ENCODE data around the gene INPP5A. TPM values are rescaled to one million over a fixed set of nuclear protein-coding genes. Genes with fewer than 3 reads are reported as not detected.

The INPP5A gene
- total RNA-seq, 1 experiment from 2014 or later: 44.5 TPM

GRCh38 chr10:132684164-132684891, 146.7 kb downstream of the INPP5A start:
- Mint-ChIP-seq H3K4me3 (ENCODE audit: unreplicated experiment) (no peak overlapping the region), H3K27me3 (ENCODE audit: insufficient read depth, unreplicated experiment) (no peaks in the 10 kb centered on the region)

GRCh38 chr10:132685101-132685891, 147.7 kb downstream of the INPP5A start:
- Mint-ChIP-seq H3K4me3 (ENCODE audit: unreplicated experiment) (peak overlapping the region; percentile 71), H3K9me3 (ENCODE audit: unreplicated experiment) (no peaks in the 10 kb centered on the region), H3K36me3 (ENCODE audit: insufficient read depth, unreplicated experiment) (peaks cover 7% of the 10 kb centered on the region), H3K4me1 (ENCODE audit: low read depth, unreplicated experiment) (no peaks in the 10 kb centered on the region), H3K27ac (ENCODE audit: unreplicated experiment) (peak overlapping the region; percentile 82), H3K27me3 (ENCODE audit: insufficient read depth, unreplicated experiment) (no peaks in the 10 kb centered on the region)
- Histone ChIP-seq H3K9me3 (no peaks in the 10 kb centered on the region), H3K4me3 (ENCODE audit: low read depth, low read length) (peak overlapping the region; percentile 12), H3K36me3 (ENCODE audit: control insufficient read depth, insufficient read depth, low read length) (no peaks in the 10 kb centered on the region), H3K27me3 (replicated peaks; ENCODE audit: control insufficient read depth, insufficient read depth, low read length) (no peaks in the 10 kb centered on the region), H3K4me1 (peaks cover 15% of the 10 kb centered on the region)
- no TSS peak for BruUV-seq (replicated peaks)
- ChIA-PET CTCF (no interaction called here), POLR2A (no interaction called here)
- TF ChIP-seq CTCF (IDR thresholded peaks at IDR 0.05; ENCODE audit: insufficient read depth in 1 of 2, low read depth in 1 of 2, low read length in 1 of 2, severe bottlenecking in 1 of 2, unreplicated experiment in 1 of 2): no peak
- intact Hi-C loops (cut with micrococcal nuclease; ENCODE audit: unreplicated experiment): no loop called here
- DNase-seq: peak; percentile 62 to 67

More at GRCh38 chr10:132684164-132684891, 146.7 kb downstream of the INPP5A start:
- H3K4me3 ChIP-seq (ENCODE audit: low read depth, low read length): no peak overlapping the region
- H3K27me3 ChIP-seq (replicated peaks; ENCODE audit: control insufficient read depth, insufficient read depth, low read length): no peaks in the 10 kb centered on the region
- ChIA-PET CTCF (interaction anchor here (0.7 kb wide), 1 partner anchor 30 kb away, joined by 3 read pairs; no protein-coding TSS in a partner anchor), POLR2A (no interaction called here)
- peaks cover 7% of the 10 kb centered on the region for H3K36me3 Mint-ChIP-seq (ENCODE audit: insufficient read depth, unreplicated experiment)
- BruUV-seq (replicated peaks): no TSS peak
- H3K36me3 ChIP-seq (ENCODE audit: control insufficient read depth, insufficient read depth, low read length): no peaks in the 10 kb centered on the region
- no peaks in the 10 kb centered on the region for H3K9me3 ChIP-seq
- H3K9me3 Mint-ChIP-seq (ENCODE audit: unreplicated experiment): no peaks in the 10 kb centered on the region
- intact Hi-C loops (cut with micrococcal nuclease; ENCODE audit: unreplicated experiment): no loop called here
- H3K4me1 ChIP-seq: peaks cover 15% of the 10 kb centered on the region
- H3K27ac Mint-ChIP-seq (ENCODE audit: unreplicated experiment): peak overlapping the region; percentile 82
- no peaks in the 10 kb centered on the region for H3K4me1 Mint-ChIP-seq (ENCODE audit: low read depth, unreplicated experiment)
- no peak for TF ChIP-seq CTCF (IDR thresholded peaks at IDR 0.05; ENCODE audit: insufficient read depth in 1 of 2, low read depth in 1 of 2, low read length in 1 of 2, severe bottlenecking in 1 of 2, unreplicated experiment in 1 of 2)
- peak in 1 of 2 experiments; percentile 17 for DNase-seq

GRCh38 chr10:132685921-132686680, 148.5 kb downstream of the INPP5A start:
- no peak overlapping the region for H3K27ac Mint-ChIP-seq (ENCODE audit: unreplicated experiment)
- CTCF ChIA-PET: interaction anchor here (0.6 kb wide), 1 partner anchor 227 kb away, joined by 3 read pairs; no protein-coding TSS in a partner anchor
- no peaks in the 10 kb centered on the region for H3K36me3 ChIP-seq (ENCODE audit: control insufficient read depth, insufficient read depth, low read length)

More at GRCh38 chr10:132685921-132686680, 148.5 kb downstream of the INPP5A start:
- intact Hi-C loops (cut with micrococcal nuclease; ENCODE audit: unreplicated experiment): no loop called here
- H3K9me3 ChIP-seq: no peaks in the 10 kb centered on the region
- H3K27me3 Mint-ChIP-seq (ENCODE audit: insufficient read depth, unreplicated experiment): no peaks in the 10 kb centered on the region
- peaks cover 7% of the 10 kb centered on the region for H3K36me3 Mint-ChIP-seq (ENCODE audit: insufficient read depth, unreplicated experiment)
- H3K27me3 ChIP-seq (replicated peaks; ENCODE audit: control insufficient read depth, insufficient read depth, low read length): no peaks in the 10 kb centered on the region
- no peaks in the 10 kb centered on the region for H3K9me3 Mint-ChIP-seq (ENCODE audit: unreplicated experiment)
- peak overlapping the region; percentile 71 for H3K4me3 Mint-ChIP-seq (ENCODE audit: unreplicated experiment)
- POLR2A ChIA-PET: no interaction called here
- peak in 1 of 2 experiments; percentile 19 for DNase-seq
- peaks cover 15% of the 10 kb centered on the region for H3K4me1 ChIP-seq
- no TSS peak for BruUV-seq (replicated peaks)
- no peak overlapping the region for H3K4me3 ChIP-seq (ENCODE audit: low read depth, low read length)
- H3K4me1 Mint-ChIP-seq (ENCODE audit: low read depth, unreplicated experiment): no peaks in the 10 kb centered on the region
- TF ChIP-seq CTCF (IDR thresholded peaks at IDR 0.05; ENCODE audit: insufficient read depth in 1 of 2, low read depth in 1 of 2, low read length in 1 of 2, severe bottlenecking in 1 of 2, unreplicated experiment in 1 of 2): no peak
